Measurements from ENCODE around the gene DYRK4.

DYRK4 gene

DNA sequence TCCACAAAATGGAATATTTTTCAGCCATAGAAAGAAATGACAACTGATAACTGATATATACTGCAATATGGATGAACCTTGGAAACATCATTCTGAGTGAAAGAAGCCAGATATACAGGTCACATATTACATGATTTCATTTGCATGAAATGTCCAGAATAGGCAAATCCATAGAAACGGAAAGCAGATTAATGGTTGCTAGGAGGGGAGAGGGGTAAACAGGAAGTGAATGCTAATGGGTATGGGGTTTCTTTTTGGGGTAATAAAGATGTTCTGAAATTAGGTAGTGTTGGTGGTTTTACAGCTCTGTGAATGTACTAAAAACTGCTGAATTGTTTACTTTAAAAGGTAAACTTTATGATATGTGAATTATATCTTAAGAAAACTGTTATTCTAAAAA lies 16.8 kb upstream of the DYRK4 start:
- Histone ChIP-seq H3K9me3 (ENCODE audit: low read length) (no peaks in the 10 kb centered on the region), H3K4me3 (ENCODE audit: low read depth, low read length, poor library complexity, severe bottlenecking) (no peak overlapping the region), H3K27ac (ENCODE audit: low read depth, low read length, poor library complexity, severe bottlenecking) (no peak overlapping the region), H3F3A (ENCODE audit: insufficient read depth, low read length) (no peaks in the 10 kb centered on the region), H2AFZ (ENCODE audit: low read length) (no peak overlapping the region), H3K27me3 (ENCODE audit: insufficient read depth, low read length) (no peaks in the 10 kb centered on the region), H3K9ac (ENCODE audit: low read length) (no peak overlapping the region), H3K4me1 (ENCODE audit: insufficient read depth, low read length, severe bottlenecking) (peaks cover 13% of the 10 kb centered on the region), H4K20me1 (ENCODE audit: insufficient read depth, low read length) (no peaks in the 10 kb centered on the region; the same call in 1 of the 2 replicates), H3K36me3 (ENCODE audit: insufficient read depth, low read length) (peaks cover 85% of the 10 kb centered on the region), H3K9me2 (ENCODE audit: low read depth, low read length) (no peaks in the 10 kb centered on the region), H3K4me2 (ENCODE audit: low read length) (no peak overlapping the region), H3K79me2 (ENCODE audit: insufficient read depth, low read length) (peaks cover 19% of the 10 kb centered on the region)
- TF ChIP-seq, protein P1, sequence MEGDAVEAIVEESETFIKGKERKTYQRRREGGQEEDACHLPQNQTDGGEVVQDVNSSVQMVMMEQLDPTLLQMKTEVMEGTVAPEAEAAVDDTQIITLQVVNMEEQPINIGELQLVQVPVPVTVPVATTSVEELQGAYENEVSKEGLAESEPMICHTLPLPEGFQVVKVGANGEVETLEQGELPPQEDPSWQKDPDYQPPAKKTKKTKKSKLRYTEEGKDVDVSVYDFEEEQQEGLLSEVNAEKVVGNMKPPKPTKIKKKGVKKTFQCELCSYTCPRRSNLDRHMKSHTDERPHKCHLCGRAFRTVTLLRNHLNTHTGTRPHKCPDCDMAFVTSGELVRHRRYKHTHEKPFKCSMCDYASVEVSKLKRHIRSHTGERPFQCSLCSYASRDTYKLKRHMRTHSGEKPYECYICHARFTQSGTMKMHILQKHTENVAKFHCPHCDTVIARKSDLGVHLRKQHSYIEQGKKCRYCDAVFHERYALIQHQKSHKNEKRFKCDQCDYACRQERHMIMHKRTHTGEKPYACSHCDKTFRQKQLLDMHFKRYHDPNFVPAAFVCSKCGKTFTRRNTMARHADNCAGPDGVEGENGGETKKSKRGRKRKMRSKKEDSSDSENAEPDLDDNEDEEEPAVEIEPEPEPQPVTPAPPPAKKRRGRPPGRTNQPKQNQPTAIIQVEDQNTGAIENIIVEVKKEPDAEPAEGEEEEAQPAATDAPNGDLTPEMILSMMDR (IDR thresholded peaks at IDR 0.05; ENCODE audit: low read length), result no peak
- TF ChIP-seq EZH2 (IDR thresholded peaks at IDR 0.05; ENCODE audit: borderline replicate concordance, low read length), result no peak

GRCh38 chr12:4552191-4552590 lies 9.8 kb upstream of the DYRK4 start:
- Histone ChIP-seq H3K9ac (ENCODE audit: low read length) (no peak overlapping the region), H3K4me1 (ENCODE audit: insufficient read depth, low read length, severe bottlenecking) (no peaks in the 10 kb centered on the region), H3K27me3 (ENCODE audit: insufficient read depth, low read length) (no peaks in the 10 kb centered on the region), H3K36me3 (ENCODE audit: insufficient read depth, low read length) (peaks cover 89% of the 10 kb centered on the region), H3K4me2 (ENCODE audit: low read length) (no peak overlapping the region), H3K4me3 (ENCODE audit: low read depth, low read length, poor library complexity, severe bottlenecking) (no peak overlapping the region), H3K79me2 (ENCODE audit: insufficient read depth, low read length) (no peaks in the 10 kb centered on the region), H3K27ac (ENCODE audit: low read depth, low read length, poor library complexity, severe bottlenecking) (no peak overlapping the region), H4K20me1 (ENCODE audit: insufficient read depth, low read length) (no peaks in the 10 kb centered on the region), H3K9me2 (ENCODE audit: low read depth, low read length) (no peaks in the 10 kb centered on the region), H2AFZ (ENCODE audit: low read length) (no peak overlapping the region), H3K9me3 (ENCODE audit: low read length) (no peaks in the 10 kb centered on the region), H3F3A (ENCODE audit: insufficient read depth, low read length) (no peaks in the 10 kb centered on the region)
- no peak for TF ChIP-seq EZH2 (IDR thresholded peaks at IDR 0.05; ENCODE audit: borderline replicate concordance, low read length)
- TF ChIP-seq, protein P1 (IDR thresholded peaks at IDR 0.05; ENCODE audit: low read length), result no peak

DNA sequence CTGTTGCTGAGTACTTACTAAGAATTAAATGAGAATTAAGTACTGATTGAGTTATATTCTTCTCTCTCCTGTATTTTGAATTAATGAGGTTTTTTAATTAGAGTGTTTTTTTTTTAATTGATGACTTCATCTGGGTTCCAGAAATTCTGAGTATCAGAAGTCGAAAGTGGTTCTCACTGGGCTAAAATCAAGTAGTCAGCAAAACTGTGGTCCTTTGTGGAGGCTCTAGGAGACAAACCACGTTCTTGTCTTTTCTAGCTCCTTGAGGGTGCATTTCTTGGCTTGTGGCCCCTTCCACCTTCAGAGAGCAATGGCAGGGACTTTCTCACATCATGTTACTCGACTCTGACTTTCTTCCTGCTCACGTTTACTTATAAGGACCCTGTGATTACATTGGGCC lies 8.1 kb upstream of the DYRK4 start:
- no peaks in the 10 kb centered on the region for H3K79me2 ChIP-seq (ENCODE audit: insufficient read depth, low read length)
- H3K4me2 ChIP-seq (ENCODE audit: low read length), result no peak overlapping the region
- no peaks in the 10 kb centered on the region for H3K9me2 ChIP-seq (ENCODE audit: low read depth, low read length)
- no peaks in the 10 kb centered on the region for H4K20me1 ChIP-seq (ENCODE audit: insufficient read depth, low read length)
- H3K9ac ChIP-seq (ENCODE audit: low read length), result no peak overlapping the region
- H3F3A ChIP-seq (ENCODE audit: insufficient read depth, low read length), result no peaks in the 10 kb centered on the region; the same call in 1 of the 2 replicates
- H3K4me3 ChIP-seq (ENCODE audit: low read depth, low read length, poor library complexity, severe bottlenecking), result no peak overlapping the region
- no peaks in the 10 kb centered on the region for H3K4me1 ChIP-seq (ENCODE audit: insufficient read depth, low read length, severe bottlenecking)
- H2AFZ ChIP-seq (ENCODE audit: low read length), result no peak overlapping the region
- H3K27ac ChIP-seq (ENCODE audit: low read depth, low read length, poor library complexity, severe bottlenecking), result no peak overlapping the region
- peaks cover 87% of the 10 kb centered on the region for H3K36me3 ChIP-seq (ENCODE audit: insufficient read depth, low read length)
- no peaks in the 10 kb centered on the region for H3K27me3 ChIP-seq (ENCODE audit: insufficient read depth, low read length)
- H3K9me3 ChIP-seq (ENCODE audit: low read length), result no peaks in the 10 kb centered on the region
- TF ChIP-seq, protein P1 (IDR thresholded peaks at IDR 0.05; ENCODE audit: low read length), result no peak
- TF ChIP-seq EZH2 (IDR thresholded peaks at IDR 0.05; ENCODE audit: borderline replicate concordance, low read length), result no peak
